ENCODE data around the gene GRM7.
"Not testable (repeated sequence)": the region's sequence is repeated elsewhere in the genome, so short reads cannot be mapped to it uniquely, and the experiment has no call there.

Gene GRM7

DNA sequence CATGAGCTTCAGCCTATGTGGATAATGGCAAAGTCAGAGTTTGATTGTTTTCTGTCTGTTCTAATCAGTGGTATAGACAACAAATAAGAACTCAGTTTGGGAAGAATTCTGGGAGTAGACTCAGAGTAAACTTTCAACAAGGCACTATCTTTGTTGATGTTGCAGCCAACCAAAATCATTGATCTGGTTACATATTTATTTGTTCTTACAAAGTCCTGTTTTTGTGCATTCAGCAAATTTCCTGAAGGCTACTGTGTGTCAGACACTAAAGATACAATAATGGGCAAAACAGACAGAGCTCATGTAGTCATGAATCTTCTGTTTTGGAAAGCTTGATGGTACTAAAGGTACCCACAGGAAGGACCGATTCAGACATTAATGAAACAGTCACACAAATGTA is 55.0 kb downstream of the GRM7 start:
- TF ChIP-seq, protein P1, sequence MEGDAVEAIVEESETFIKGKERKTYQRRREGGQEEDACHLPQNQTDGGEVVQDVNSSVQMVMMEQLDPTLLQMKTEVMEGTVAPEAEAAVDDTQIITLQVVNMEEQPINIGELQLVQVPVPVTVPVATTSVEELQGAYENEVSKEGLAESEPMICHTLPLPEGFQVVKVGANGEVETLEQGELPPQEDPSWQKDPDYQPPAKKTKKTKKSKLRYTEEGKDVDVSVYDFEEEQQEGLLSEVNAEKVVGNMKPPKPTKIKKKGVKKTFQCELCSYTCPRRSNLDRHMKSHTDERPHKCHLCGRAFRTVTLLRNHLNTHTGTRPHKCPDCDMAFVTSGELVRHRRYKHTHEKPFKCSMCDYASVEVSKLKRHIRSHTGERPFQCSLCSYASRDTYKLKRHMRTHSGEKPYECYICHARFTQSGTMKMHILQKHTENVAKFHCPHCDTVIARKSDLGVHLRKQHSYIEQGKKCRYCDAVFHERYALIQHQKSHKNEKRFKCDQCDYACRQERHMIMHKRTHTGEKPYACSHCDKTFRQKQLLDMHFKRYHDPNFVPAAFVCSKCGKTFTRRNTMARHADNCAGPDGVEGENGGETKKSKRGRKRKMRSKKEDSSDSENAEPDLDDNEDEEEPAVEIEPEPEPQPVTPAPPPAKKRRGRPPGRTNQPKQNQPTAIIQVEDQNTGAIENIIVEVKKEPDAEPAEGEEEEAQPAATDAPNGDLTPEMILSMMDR (conservative IDR thresholded peaks at IDR 0.05; ENCODE audit: low read depth, low read length): no peak
- H3K4me3 ChIP-seq (ENCODE audit: low read length): no peak overlapping the region
- no peak for DNase-seq (ENCODE audit: low read depth)

- no peak for DNase-seq (ENCODE audit: low read depth)
- TF ChIP-seq, protein P1 (conservative IDR thresholded peaks at IDR 0.05; ENCODE audit: low read depth, low read length): no peak
- no peak overlapping the region for H3K4me3 ChIP-seq (ENCODE audit: low read length)
Observed at GRCh38 chr3:6921066-6921465, 60.2 kb downstream of the GRM7 start.

DNA sequence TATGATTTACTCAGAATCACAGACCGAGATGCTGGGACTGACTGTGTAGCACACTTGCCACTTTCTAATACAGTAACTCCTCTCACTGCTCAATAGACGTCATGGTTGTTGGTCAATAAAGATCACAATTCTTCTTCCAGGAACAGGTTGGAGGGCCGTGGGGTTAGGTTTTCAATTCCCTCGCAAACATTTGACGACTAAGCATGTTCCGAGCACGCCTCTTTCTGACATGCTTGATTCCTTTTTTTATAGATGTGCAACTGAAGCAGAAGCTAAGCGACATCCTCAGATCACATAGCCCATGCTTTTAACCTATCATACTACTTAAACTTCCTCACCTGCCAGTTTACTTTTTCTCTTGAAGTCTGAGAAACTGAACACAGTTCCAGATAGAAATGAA is 61.0 kb downstream of the GRM7 start:
- TF ChIP-seq, protein P1 (conservative IDR thresholded peaks at IDR 0.05; ENCODE audit: low read depth, low read length): no peak

DNA sequence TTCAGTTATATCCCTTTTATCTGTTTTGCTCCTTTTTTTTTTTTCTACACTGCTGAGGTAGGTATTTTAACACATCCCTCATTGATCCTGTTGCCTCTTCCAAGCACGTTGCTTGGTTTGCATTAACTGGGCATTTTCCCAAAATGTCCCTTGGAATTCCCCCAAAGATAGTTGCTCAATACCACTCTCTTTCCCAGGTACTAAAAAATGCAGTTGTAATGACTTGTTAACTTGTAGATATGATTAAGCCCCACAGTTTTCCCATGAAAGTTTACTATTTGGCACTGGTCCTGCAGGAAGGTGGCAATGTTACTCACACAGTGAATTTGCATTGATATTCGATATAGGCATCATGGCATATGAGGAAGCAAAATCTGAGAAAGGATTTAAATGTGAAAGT is 67.1 kb downstream of the GRM7 start:
- TF ChIP-seq, protein P1 (conservative IDR thresholded peaks at IDR 0.05; ENCODE audit: low read depth, low read length): no peak

More for the DNA sequence above, 61.0 kb downstream of the GRM7 start:
- DNase-seq (ENCODE audit: low read depth): no peak
- no peak overlapping the region for H3K4me3 ChIP-seq (ENCODE audit: low read length)

DNA sequence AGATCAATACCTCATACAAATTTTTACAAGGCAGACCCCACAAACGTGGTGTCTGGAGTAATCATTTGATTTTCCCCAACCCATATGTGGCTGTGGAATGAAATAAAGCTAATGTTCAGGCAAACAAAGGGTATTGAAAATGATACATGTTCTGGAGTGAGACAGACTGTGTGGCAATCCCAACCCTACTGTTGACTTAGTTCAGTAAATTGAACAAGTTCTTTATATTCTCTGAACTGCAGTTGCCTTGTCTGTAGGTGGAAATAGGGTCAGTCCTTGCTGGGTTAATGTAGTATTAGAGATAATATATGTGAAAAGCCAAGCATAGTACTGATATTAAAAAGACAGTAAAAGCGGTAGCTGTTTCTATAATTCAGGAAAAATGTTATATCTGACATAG is 69.0 kb downstream of the GRM7 start:
- no peak overlapping the region for H3K4me3 ChIP-seq (ENCODE audit: low read length)
- TF ChIP-seq, protein P1 (conservative IDR thresholded peaks at IDR 0.05; ENCODE audit: low read depth, low read length): no peak
- DNase-seq (ENCODE audit: low read depth): no peak

More for the DNA sequence above, 67.1 kb downstream of the GRM7 start:
- DNase-seq (ENCODE audit: low read depth): no peak
- H3K4me3 ChIP-seq (ENCODE audit: low read length): no peak overlapping the region

GRCh38 chr3:6935418-6935817 is 74.5 kb downstream of the GRM7 start:
- not testable (repeated sequence) for DNase-seq (ENCODE audit: low read depth); H3K4me3 ChIP-seq (ENCODE audit: low read length)

- DNase-seq (ENCODE audit: low read depth): no peak
- TF ChIP-seq, protein P1 (conservative IDR thresholded peaks at IDR 0.05; ENCODE audit: low read depth, low read length): no peak
- no peak overlapping the region for H3K4me3 ChIP-seq (ENCODE audit: low read length)
Observed at GRCh38 chr3:6935970-6936369, 75.1 kb downstream of the GRM7 start.

GRCh38 chr3:6962801-6963200 is 101.9 kb downstream of the GRM7 start:
- DNase-seq (ENCODE audit: low read depth): no peak
- H3K4me3 ChIP-seq (ENCODE audit: low read length): no peak overlapping the region
- TF ChIP-seq, protein P1 (conservative IDR thresholded peaks at IDR 0.05; ENCODE audit: low read depth, low read length): no peak
